WERI-Rb-1 (cell line): Measurements from ENCODE around the gene LRCH1.

Experiments
- DNase-seq: peaks from one replicate; pipeline ENCODE4 v3.0.0-alpha.2; 2020
- H3K27ac ChIP-seq: fragments of 250-450 bp; sonication (Bioruptor Pico); 2 replicates; pipeline ENCODE4 v1.5.1; 2020; ENCODE audit warnings: mild to moderate bottlenecking, moderate library complexity
- H3K27me3 ChIP-seq: fragments of 250-450 bp; sonication (Bioruptor Pico); 2 replicates; pipeline ENCODE4 v1.5.1; 2021; ENCODE audit warnings: mild to moderate bottlenecking, low read depth, moderate library complexity; ENCODE audit not compliant: insufficient read depth, severe bottlenecking
- H3K36me3 ChIP-seq: fragments of 250-450 bp; sonication (Bioruptor Pico); 2 replicates; pipeline ENCODE4 v1.5.1; 2020; ENCODE audit warnings: mild to moderate bottlenecking, moderate library complexity
- H3K4me3 ChIP-seq: 2 replicates; pipeline ENCODE4 v1.5.1; 2011; ENCODE audit warnings: low read depth, mild to moderate bottlenecking, control low read depth, low read length
- H3K9me3 ChIP-seq: fragments of 250-450 bp; sonication (Bioruptor Pico); 2 replicates; pipeline ENCODE4 v1.5.1; 2021; ENCODE audit warnings: mild to moderate bottlenecking, moderate library complexity; ENCODE audit not compliant: severe bottlenecking
- TF ChIP-seq, protein P1 (sequence below): IDR thresholded peaks from 2 replicates; pipeline ENCODE4 v1.5.1; 2011; ENCODE audit warnings: low read depth, mild to moderate bottlenecking, control low read depth, inconsistent platforms, low read length

The LRCH1 gene

DNA sequence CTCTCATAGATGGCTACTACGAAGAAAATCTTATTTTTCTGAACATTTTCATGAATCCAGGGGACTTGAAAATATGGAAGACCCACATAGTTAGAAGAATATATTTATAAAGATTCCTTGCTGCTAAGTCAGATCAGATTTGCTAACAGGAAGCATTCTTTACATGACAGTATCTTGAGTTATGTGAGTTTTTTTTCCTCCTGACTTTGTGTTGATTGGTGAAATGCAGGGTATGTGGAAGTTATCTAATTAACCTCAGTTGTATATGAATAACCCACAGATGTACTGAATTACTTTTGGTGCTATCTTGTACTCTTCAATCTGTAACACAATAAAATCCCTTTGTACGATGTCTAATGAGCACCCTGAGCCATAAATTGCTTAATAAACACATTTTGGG lies 190.2 kb downstream of the LRCH1 start:
- TF ChIP-seq, protein P1, sequence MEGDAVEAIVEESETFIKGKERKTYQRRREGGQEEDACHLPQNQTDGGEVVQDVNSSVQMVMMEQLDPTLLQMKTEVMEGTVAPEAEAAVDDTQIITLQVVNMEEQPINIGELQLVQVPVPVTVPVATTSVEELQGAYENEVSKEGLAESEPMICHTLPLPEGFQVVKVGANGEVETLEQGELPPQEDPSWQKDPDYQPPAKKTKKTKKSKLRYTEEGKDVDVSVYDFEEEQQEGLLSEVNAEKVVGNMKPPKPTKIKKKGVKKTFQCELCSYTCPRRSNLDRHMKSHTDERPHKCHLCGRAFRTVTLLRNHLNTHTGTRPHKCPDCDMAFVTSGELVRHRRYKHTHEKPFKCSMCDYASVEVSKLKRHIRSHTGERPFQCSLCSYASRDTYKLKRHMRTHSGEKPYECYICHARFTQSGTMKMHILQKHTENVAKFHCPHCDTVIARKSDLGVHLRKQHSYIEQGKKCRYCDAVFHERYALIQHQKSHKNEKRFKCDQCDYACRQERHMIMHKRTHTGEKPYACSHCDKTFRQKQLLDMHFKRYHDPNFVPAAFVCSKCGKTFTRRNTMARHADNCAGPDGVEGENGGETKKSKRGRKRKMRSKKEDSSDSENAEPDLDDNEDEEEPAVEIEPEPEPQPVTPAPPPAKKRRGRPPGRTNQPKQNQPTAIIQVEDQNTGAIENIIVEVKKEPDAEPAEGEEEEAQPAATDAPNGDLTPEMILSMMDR: no peak
- H3K4me3 ChIP-seq: no peak overlapping the region
- H3K9me3 ChIP-seq: no peaks in the 10 kb centered on the region
- no peak for DNase-seq
- no peaks in the 10 kb centered on the region for H3K27me3 ChIP-seq
- no peaks in the 10 kb centered on the region for H3K36me3 ChIP-seq
- H3K27ac ChIP-seq: no peak overlapping the region

DNA sequence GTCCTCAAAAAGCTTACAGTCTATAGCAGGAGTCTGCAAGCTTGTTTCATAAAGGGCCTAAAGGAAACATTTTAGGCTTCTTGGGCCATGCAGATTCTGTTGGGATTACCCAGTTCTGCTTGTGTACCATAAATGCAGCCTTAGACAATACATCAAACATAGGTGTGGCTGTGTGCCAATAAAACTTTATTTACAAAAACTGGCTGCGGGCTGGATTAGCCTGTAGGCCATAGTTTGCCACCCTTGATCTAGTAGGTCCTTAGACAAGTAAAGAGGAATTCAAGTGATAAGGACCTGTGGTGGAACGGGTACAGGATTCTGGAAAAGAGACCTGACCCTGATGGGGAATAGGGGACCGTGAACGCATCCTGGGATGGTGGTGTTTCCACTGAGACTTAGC lies 192.1 kb downstream of the LRCH1 start:
- Histone ChIP-seq H3K36me3 (no peaks in the 10 kb centered on the region), H3K4me3 (no peak overlapping the region), H3K9me3 (no peaks in the 10 kb centered on the region), H3K27ac (no peak overlapping the region), H3K27me3 (no peaks in the 10 kb centered on the region)
- TF ChIP-seq, protein P1: no peak
- DNase-seq: no peak

DNA sequence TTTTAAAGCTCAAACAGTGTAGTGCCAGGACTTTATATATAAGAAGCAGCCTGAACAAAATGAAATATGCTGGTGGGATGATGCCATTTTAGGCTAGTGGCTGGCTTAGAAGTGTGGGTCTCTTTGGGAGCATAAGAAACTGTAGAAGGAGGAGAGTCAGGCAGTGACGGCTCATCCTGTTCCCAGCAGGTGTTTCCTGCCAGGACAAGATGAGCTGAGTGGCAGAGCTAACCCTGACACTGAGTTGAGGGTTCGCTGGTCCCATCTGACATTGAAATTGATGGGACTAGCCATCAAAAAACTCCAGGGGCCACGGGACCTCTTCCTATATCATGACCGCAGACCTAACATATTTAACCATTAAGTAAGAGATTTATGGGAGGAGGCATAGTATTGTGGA lies 192.7 kb downstream of the LRCH1 start:
- H3K36me3 ChIP-seq: no peaks in the 10 kb centered on the region
- H3K27me3 ChIP-seq: no peaks in the 10 kb centered on the region

DNA sequence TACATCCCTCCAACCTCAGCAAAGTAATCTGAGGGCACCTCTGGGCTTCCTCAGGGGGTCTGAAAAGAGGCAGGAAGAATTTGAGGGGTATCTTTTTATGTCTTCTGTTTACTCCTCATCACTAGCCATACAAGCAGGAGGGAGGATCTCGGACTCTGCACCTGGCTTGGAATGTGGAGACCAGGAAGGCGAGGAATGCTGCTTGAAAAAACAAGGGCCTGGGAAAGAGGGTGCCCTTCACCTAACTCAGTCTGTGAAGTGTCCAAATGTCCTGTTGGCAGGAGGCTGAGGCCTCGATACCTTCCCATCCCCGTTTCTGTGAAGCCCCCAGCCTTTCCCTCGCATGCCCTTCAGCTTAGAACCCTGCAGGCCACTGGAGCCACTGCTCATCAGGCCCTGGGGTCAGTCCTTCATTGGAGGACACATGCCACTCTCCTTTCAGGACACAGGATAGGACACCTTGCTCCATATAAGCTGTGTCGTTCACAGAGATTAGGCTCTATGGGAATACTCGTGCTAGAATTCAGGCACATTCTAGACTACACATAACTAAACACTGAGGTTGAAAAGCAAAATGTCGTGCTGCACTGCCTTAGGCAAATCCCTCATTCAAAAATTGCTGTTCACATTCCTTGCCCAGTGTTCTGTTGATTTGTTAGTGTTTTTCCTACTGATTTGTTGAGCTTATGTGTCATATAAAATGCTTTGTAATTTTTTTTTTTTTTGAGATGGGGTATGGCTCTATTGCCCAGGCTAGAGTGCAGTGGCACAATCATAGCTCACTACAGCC lies 194.3 kb downstream of the LRCH1 start:
- H3K27ac ChIP-seq: no peak overlapping the region
- no peaks in the 10 kb centered on the region for H3K27me3 ChIP-seq
- no peaks in the 10 kb centered on the region for H3K9me3 ChIP-seq
- TF ChIP-seq, protein P1: no peak
- no peak for DNase-seq
- no peak overlapping the region for H3K4me3 ChIP-seq
- no peaks in the 10 kb centered on the region for H3K36me3 ChIP-seq

More for the DNA sequence above, 192.7 kb downstream of the LRCH1 start:
- Histone ChIP-seq H3K9me3 (no peaks in the 10 kb centered on the region), H3K4me3 (no peak overlapping the region), H3K27ac (no peak overlapping the region)
- TF ChIP-seq, protein P1: no peak
- no peak for DNase-seq

DNA sequence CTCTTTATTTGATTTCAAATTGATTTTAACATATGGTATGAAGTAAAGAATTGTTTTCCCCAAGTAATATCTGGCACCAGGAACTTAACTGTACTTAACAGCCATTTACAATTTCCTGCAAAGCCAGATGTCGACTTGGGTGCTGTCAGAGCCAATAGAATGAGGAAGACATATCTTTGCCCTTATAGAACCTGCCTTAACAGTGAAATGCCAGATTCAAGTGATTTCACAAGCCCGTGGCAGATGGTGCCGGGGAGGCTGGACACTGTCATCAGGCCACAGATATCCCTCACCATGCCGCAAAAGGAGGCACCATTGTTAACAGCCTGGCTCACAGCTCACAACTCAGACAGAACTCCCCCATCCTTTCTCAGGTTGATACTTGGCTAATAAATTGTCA lies 195.3 kb downstream of the LRCH1 start:
- DNase-seq: peak; percentile 44
- H3K27me3 ChIP-seq: no peaks in the 10 kb centered on the region
- no peaks in the 10 kb centered on the region for H3K9me3 ChIP-seq
- no peak overlapping the region for H3K27ac ChIP-seq
- no peaks in the 10 kb centered on the region for H3K36me3 ChIP-seq
- no peak overlapping the region for H3K4me3 ChIP-seq
- TF ChIP-seq, protein P1: no peak

DNA sequence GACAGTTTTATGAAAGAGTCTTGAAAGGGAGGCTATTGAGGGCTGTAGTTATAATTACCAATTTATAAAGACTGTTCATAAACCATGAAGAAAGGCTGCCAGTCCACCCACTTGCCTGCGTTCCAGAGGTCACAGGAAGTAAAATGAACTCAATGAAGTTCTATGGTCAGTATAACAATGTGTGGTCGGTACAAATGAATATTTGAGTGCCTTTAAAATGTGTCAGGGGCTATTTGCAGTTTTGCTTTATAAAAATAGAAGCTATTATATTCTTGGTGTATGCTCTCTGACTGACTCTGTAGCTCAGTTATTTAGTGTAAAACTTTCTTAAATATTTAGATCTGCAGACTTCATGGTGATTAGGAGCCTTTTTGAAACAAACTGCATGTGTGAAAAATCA lies 197.0 kb downstream of the LRCH1 start:
- no peak for DNase-seq
- Histone ChIP-seq H3K27ac (no peak overlapping the region), H3K36me3 (no peaks in the 10 kb centered on the region), H3K9me3 (no peaks in the 10 kb centered on the region), H3K4me3 (no peak overlapping the region), H3K27me3 (no peaks in the 10 kb centered on the region)
- TF ChIP-seq, protein P1: no peak
